Measurements from ENCODE around the gene SOD2. TPM values are rescaled to one million over a fixed set of nuclear protein-coding genes. Genes with fewer than 3 reads are reported as not detected.
A peak's percentile ranks its signal among the peaks of the same experiment; 100 is the strongest.

The SOD2 gene
- total and polyA plus RNA-seq, 9 of the 15 experiments (the other 6 are each of a cell fraction or from before 2014, with no cell fraction given) = 39.8 to 140 (median 95.8) TPM

DNA sequence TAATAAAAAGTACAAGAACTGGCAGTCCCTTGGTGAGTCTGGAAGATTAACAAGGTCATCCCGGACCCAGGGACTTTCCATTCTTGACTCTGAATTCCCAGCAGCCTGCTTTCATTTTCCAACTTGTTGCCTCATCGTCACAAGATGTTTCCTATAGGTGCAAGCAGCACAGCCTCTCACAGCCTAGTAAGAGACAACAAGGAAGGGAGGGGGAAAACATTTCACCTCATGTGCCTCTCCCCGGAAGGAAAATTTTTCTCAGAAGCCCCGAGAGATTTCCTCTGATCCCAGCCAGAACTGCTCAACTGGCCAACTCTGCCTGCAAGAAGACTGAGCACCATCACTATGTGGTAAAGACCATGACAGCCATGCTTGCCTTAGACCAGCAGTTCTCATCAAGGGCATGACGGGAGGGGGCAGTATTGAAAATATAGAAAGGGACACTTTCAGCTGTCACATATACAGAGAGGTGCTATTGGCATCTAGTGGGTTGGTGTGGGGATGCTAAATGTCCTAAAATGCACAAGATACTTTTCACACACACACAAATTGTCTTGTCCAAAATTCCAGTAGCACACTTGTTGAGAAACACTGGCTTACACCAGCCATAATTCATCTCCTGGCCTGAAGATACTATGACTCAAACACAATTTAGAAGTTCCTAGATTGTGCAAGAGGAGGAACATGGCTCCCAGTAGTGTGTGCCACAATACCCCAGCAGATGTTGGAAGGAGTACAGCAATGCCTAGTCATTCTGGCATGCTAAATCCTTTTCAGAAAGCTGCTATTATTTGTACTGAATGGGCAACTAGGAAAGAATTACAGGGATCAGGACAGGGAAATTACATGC lies 23.4 kb upstream of the SOD2 start (continued):
- TF ChIP-seq MEIS2 (IDR thresholded peaks at IDR 0.05; ENCODE audit: partially characterized antibody) (peak; percentile 79), HNRNPLL (IDR thresholded peaks at IDR 0.05; ENCODE audit: low read depth, low read length, poor library complexity, severe bottlenecking) (no peak), C11orf30 (IDR thresholded peaks at IDR 0.05; ENCODE audit: low read depth) (no peak), CBFA2T3 (IDR thresholded peaks at IDR 0.05) (no peak), CEBPB (tag; IDR thresholded peaks at IDR 0.05) (peak; percentile 98), MAFG (tag; conservative IDR thresholded peaks at IDR 0.05) (0 out of 2 replicates have a peak, but pooled peaks have one; percentile 10), RB1 (IDR thresholded peaks at IDR 0.05; ENCODE audit: low read depth) (no peak), ZBTB7A (IDR thresholded peaks at IDR 0.05; ENCODE audit: borderline replicate concordance, control insufficient read depth, low read depth, low read length) (no peak), CCNT2 (IDR thresholded peaks at IDR 0.05; ENCODE audit: borderline replicate concordance, extremely low read depth, insufficient read length, low read depth, low read length) (no peak), NFE2 (IDR thresholded peaks at IDR 0.05; ENCODE audit: low read depth) (peak; percentile 38; the same call in 1 of the 2 replicates), TRIM24 (IDR thresholded peaks at IDR 0.05) (0 out of 4 replicates have a peak, but pooled peaks of 1 of the 2 experiments have one; percentile 47), ZBTB1 (CRISPR knock-in tag; IDR thresholded peaks at IDR 0.05; ENCODE audit: borderline replicate concordance, low read depth) (no peak), ZNF232 (CRISPR knock-in tag; IDR thresholded peaks at IDR 0.05) (no peak), HDAC2 (IDR thresholded peaks at IDR 0.05) (0 out of 2 replicates have a peak, but pooled peaks have one; percentile 14), ELF1 (tag; IDR thresholded peaks at IDR 0.05) (peak; percentile 38; the same call in 1 of the 2 replicates)
- TF ChIP-seq, protein P1, sequence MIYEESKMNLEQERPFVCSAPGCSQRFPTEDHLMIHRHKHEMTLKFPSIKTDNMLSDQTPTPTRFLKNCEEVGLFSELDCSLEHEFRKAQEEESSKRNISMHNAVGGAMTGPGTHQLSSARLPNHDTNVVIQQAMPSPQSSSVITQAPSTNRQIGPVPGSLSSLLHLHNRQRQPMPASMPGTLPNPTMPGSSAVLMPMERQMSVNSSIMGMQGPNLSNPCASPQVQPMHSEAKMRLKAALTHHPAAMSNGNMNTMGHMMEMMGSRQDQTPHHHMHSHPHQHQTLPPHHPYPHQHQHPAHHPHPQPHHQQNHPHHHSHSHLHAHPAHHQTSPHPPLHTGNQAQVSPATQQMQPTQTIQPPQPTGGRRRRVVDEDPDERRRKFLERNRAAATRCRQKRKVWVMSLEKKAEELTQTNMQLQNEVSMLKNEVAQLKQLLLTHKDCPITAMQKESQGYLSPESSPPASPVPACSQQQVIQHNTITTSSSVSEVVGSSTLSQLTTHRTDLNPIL (CRISPR knock-in tag; IDR thresholded peaks at IDR 0.05) = no peak
- TF ChIP-seq, protein P2, sequence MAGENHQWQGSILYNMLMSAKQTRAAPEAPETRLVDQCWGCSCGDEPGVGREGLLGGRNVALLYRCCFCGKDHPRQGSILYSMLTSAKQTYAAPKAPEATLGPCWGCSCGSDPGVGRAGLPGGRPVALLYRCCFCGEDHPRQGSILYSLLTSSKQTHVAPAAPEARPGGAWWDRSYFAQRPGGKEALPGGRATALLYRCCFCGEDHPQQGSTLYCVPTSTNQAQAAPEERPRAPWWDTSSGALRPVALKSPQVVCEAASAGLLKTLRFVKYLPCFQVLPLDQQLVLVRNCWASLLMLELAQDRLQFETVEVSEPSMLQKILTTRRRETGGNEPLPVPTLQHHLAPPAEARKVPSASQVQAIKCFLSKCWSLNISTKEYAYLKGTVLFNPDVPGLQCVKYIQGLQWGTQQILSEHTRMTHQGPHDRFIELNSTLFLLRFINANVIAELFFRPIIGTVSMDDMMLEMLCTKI (IDR thresholded peaks at IDR 0.05; ENCODE audit: partially characterized antibody) = no peak
- TF ChIP-seq, protein P3, sequence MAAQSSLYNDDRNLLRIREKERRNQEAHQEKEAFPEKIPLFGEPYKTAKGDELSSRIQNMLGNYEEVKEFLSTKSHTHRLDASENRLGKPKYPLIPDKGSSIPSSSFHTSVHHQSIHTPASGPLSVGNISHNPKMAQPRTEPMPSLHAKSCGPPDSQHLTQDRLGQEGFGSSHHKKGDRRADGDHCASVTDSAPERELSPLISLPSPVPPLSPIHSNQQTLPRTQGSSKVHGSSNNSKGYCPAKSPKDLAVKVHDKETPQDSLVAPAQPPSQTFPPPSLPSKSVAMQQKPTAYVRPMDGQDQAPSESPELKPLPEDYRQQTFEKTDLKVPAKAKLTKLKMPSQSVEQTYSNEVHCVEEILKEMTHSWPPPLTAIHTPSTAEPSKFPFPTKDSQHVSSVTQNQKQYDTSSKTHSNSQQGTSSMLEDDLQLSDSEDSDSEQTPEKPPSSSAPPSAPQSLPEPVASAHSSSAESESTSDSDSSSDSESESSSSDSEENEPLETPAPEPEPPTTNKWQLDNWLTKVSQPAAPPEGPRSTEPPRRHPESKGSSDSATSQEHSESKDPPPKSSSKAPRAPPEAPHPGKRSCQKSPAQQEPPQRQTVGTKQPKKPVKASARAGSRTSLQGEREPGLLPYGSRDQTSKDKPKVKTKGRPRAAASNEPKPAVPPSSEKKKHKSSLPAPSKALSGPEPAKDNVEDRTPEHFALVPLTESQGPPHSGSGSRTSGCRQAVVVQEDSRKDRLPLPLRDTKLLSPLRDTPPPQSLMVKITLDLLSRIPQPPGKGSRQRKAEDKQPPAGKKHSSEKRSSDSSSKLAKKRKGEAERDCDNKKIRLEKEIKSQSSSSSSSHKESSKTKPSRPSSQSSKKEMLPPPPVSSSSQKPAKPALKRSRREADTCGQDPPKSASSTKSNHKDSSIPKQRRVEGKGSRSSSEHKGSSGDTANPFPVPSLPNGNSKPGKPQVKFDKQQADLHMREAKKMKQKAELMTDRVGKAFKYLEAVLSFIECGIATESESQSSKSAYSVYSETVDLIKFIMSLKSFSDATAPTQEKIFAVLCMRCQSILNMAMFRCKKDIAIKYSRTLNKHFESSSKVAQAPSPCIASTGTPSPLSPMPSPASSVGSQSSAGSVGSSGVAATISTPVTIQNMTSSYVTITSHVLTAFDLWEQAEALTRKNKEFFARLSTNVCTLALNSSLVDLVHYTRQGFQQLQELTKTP (IDR thresholded peaks at IDR 0.05; ENCODE audit: low read depth in 1 of 2, partially characterized antibody in 2 of 2) = peak in 1 of 2 experiments; percentile 20
- TF ChIP-seq, protein P4, sequence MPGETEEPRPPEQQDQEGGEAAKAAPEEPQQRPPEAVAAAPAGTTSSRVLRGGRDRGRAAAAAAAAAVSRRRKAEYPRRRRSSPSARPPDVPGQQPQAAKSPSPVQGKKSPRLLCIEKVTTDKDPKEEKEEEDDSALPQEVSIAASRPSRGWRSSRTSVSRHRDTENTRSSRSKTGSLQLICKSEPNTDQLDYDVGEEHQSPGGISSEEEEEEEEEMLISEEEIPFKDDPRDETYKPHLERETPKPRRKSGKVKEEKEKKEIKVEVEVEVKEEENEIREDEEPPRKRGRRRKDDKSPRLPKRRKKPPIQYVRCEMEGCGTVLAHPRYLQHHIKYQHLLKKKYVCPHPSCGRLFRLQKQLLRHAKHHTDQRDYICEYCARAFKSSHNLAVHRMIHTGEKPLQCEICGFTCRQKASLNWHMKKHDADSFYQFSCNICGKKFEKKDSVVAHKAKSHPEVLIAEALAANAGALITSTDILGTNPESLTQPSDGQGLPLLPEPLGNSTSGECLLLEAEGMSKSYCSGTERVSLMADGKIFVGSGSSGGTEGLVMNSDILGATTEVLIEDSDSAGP (CRISPR knock-in tag; IDR thresholded peaks at IDR 0.05) = no peak
